ENCODE measurements around the gene OSGEP. TPM values are rescaled to one million over a fixed set of nuclear protein-coding genes. Genes with fewer than 3 reads are reported as not detected.

OSGEP gene
- total and polyA plus RNA-seq, 7 donors, result 21.0 to 65.6 (median 41.3) TPM

DNA sequence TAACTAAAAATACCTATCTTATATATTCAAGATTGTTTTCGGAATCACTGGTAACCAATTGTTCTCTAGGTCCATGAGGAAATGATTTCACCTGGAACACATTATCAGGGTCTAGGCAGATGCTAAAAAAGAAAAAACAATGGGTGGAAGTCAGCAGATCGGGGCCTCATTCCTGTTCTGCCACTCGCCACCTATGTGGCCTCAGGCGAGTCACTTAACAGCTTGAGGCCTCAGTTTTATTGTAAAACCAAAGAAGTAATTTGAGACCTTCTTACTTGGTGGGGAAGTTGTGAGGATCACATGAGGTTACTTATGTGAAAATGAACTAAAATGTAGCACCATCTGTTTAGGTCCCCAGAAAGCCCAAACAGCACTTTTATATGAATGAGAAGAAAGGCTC is 44.5 kb upstream of the OSGEP start:
- WGBS, 2 donors, result 79 to 84% methylated on average over 4 of the region's 4 CpGs
- Histone ChIP-seq H3K36me3 (no peaks in the 10 kb centered on the region), H3K4me3 (no peak overlapping the region), H3K4me1 (no peaks in the 10 kb centered on the region), H3K27me3 (no peaks in the 10 kb centered on the region), H3K9me3 (no peaks in the 10 kb centered on the region), H3K27ac (no peak overlapping the region)
- no peak for TF ChIP-seq POLR2AphosphoS5 (IDR thresholded peaks at IDR 0.05)
- TF ChIP-seq EP300 (IDR thresholded peaks at IDR 0.05), result no peak
- no peak for TF ChIP-seq POLR2A (IDR thresholded peaks at IDR 0.05)
- TF ChIP-seq CTCF (IDR thresholded peaks at IDR 0.05), result no peak
- DNase-seq, result no peak
- intact Hi-C loops (cut with DNase I), result no loop called here

GRCh38 chr14:20498622-20499021 is 44.0 kb upstream of the OSGEP start:
- H3K27me3 ChIP-seq, result no peaks in the 10 kb centered on the region
- no peaks in the 10 kb centered on the region for H3K4me1 ChIP-seq
- TF ChIP-seq POLR2AphosphoS5 (IDR thresholded peaks at IDR 0.05) (no peak), POLR2A (IDR thresholded peaks at IDR 0.05) (no peak), EP300 (IDR thresholded peaks at IDR 0.05) (no peak), CTCF (IDR thresholded peaks at IDR 0.05) (no peak)
- H3K4me3 ChIP-seq, result no peak overlapping the region
- no peaks in the 10 kb centered on the region for H3K9me3 ChIP-seq
- no peaks in the 10 kb centered on the region for H3K36me3 ChIP-seq
- intact Hi-C loops (cut with DNase I), result no loop called here
- no peak overlapping the region for H3K27ac ChIP-seq
- no peak for DNase-seq
- WGBS, 2 donors, result 81% methylated on average over 2 of the region's 2 CpGs

- no peak for TF ChIP-seq POLR2AphosphoS5 (IDR thresholded peaks at IDR 0.05)
- TF ChIP-seq POLR2A (IDR thresholded peaks at IDR 0.05), result no peak
- TF ChIP-seq EP300 (IDR thresholded peaks at IDR 0.05), result no peak
- intact Hi-C loops (cut with DNase I), result no loop called here
- Histone ChIP-seq H3K4me3 (no peak overlapping the region), H3K9me3 (no peaks in the 10 kb centered on the region), H3K36me3 (no peaks in the 10 kb centered on the region), H3K27ac (no peak overlapping the region), H3K27me3 (no peaks in the 10 kb centered on the region), H3K4me1 (no peaks in the 10 kb centered on the region)
- no peak for DNase-seq
- WGBS, 2 donors, result 81 to 82% methylated on average over 8 of the region's 8 CpGs
Observed at GRCh38 chr14:20494935-20495766, 40.5 kb upstream of the OSGEP start.

DNA sequence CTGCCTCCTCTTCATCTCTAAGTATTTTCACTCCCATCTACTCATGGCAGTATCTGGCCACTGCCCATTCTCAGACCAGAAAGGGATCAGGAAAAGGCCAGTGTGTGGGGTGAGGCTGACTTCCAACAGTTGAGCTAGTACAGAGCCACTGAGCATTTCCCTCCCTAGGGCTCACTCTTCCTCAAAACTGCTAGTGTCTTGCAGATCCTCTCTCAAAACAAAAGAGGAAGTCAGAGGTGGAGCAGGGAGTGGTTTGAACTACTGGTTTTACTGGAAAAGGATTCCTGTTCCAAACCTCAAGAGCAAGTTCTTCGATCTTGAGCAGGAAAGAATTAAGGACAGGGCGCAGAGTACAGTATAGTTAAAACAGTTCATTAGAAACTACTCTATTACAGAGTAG is 39.0 kb upstream of the OSGEP start:
- no peak for TF ChIP-seq CTCF (IDR thresholded peaks at IDR 0.05)
- no peak for TF ChIP-seq POLR2A (IDR thresholded peaks at IDR 0.05)
- no peak for TF ChIP-seq POLR2AphosphoS5 (IDR thresholded peaks at IDR 0.05)
- no peak for TF ChIP-seq EP300 (IDR thresholded peaks at IDR 0.05)
- Histone ChIP-seq H3K27me3 (no peaks in the 10 kb centered on the region), H3K4me3 (no peak overlapping the region), H3K4me1 (no peaks in the 10 kb centered on the region), H3K9me3 (no peaks in the 10 kb centered on the region), H3K36me3 (no peaks in the 10 kb centered on the region), H3K27ac (no peak overlapping the region)
- 26 to 40% methylated on average over 2 of the region's 2 CpGs for WGBS, 2 donors
- intact Hi-C loops (cut with DNase I), result no loop called here
- DNase-seq, result no peak

DNA sequence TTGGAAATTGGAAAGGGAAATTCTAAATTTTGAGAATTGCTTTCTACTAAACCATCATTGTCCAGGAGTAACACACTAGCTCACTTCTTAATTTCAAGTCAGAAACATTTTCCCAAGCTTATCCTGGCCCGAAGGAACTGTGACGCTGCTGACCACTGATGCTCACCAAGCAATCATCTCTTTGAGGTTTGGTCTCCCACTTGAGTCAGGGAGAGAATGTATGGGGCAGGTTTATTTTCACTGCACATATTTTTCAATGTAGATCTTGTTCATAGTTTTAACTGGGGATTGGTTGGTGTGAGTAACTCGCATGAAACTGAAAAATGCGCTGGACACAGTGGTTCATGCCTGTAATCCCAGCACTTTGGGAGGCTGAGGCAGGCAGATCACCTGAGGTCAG is 37.9 kb upstream of the OSGEP start:
- no peak for DNase-seq
- H3K27ac ChIP-seq, result no peak overlapping the region
- H3K9me3 ChIP-seq, result no peaks in the 10 kb centered on the region
- H3K36me3 ChIP-seq, result no peaks in the 10 kb centered on the region
- WGBS, 2 donors, result 95 to 98% methylated on average over 4 of the region's 4 CpGs
- no peaks in the 10 kb centered on the region for H3K27me3 ChIP-seq
- TF ChIP-seq EP300 (IDR thresholded peaks at IDR 0.05), result no peak
- TF ChIP-seq POLR2A (IDR thresholded peaks at IDR 0.05), result no peak
- no peak for TF ChIP-seq CTCF (IDR thresholded peaks at IDR 0.05)
- no peak for TF ChIP-seq POLR2AphosphoS5 (IDR thresholded peaks at IDR 0.05)
- H3K4me3 ChIP-seq, result no peak overlapping the region
- H3K4me1 ChIP-seq, result no peaks in the 10 kb centered on the region
- intact Hi-C loops (cut with DNase I), result no loop called here

All from sigmoid colon (tissue), 7 donors.